ENCODE data around the gene CBR1. TPM values are rescaled to one million over a fixed set of nuclear protein-coding genes. Genes with fewer than 3 reads are reported as not detected.
"Not testable (repeated sequence)": the region's sequence is repeated elsewhere in the genome, so short reads cannot be mapped to it uniquely, and the experiment has no call there.

CBR1 gene
- polyA plus RNA-seq, 3 donors, result 36.9 to 114 (median 100) TPM

DNA sequence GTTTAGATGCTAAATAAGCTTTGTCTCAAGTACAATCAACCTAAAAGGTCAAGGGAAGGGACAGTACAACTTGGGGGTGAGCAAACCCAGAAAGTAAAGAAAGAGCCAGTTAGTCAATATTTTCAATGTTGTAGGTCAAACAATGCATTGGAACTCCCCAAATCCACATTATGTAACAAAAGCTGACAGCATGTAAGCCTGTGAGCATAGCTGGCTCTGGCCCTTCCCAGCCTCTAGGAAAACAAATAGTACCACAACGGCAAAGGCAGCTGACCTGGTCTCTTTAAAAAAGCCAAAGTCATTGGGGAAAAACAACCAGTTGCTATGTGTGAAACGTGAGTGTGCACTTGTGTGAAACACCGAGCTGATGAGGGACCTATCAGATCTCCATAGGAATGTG, 3.4 kb downstream of the CBR1 start:
- Histone ChIP-seq H3K4me2 (replicated peaks; ENCODE audit: extremely low read depth, low read length, poor library complexity, severe bottlenecking) (no peak overlapping the region), H3K79me2 (ENCODE audit: insufficient read depth, low read length) (peaks cover 14% of the 10 kb centered on the region), H3K9ac (ENCODE audit: insufficient read depth, low read length, poor library complexity, severe bottlenecking) (no peak overlapping the region), H4K20me1 (ENCODE audit: insufficient read depth, low read length) (peaks cover 3% of the 10 kb centered on the region), H3K4me1 (ENCODE audit: control insufficient read depth in 1 of 2, insufficient read depth in 2 of 2, low read length in 2 of 2) (peaks cover 34 to 45% of the 10 kb centered on the region in 2 donors), H3K27ac (ENCODE audit: low read depth in 1 of 2, low read length in 2 of 2) (no peak overlapping the region), H3K36me3 (replicated peaks in 1 of 2; ENCODE audit: control insufficient read depth in 1 of 2, insufficient read depth in 2 of 2, low read length in 2 of 2) (peaks cover 16 to 37% of the 10 kb centered on the region in 2 donors), H3K27me3 (ENCODE audit: control insufficient read depth in 2 of 2, insufficient read depth in 2 of 2, low read length in 2 of 2) (no peaks in the 10 kb centered on the region), H3K4me3 (replicated peaks in 1 of 3; ENCODE audit: low read depth in 2 of 3, low read length in 3 of 3) (no peak overlapping the region), H2AFZ (ENCODE audit: insufficient read depth, low read depth, low read length, poor library complexity, severe bottlenecking) (no peak overlapping the region), H3K9me3 (replicated peaks in 1 of 2; ENCODE audit: control insufficient read depth in 1 of 2, insufficient read depth in 1 of 2, low read length in 2 of 2) (peaks cover 9 to 10% of the 10 kb centered on the region in 2 donors)
- H3K4me3 Mint-ChIP-seq, result no peak overlapping the region
- peaks cover 0 to 3% (median 2%) of the 10 kb centered on the region in 3 donors for H3K27me3 Mint-ChIP-seq (ENCODE audit: low read depth in 3 of 3)
- WGBS (ENCODE audit: insufficient coverage), result 57% methylated on average over 2 of the region's 3 CpGs
- peaks cover 54% of the 10 kb centered on the region for H3K4me1 Mint-ChIP-seq
- no peak for DNase-seq
- H3K9me3 Mint-ChIP-seq, result peaks cover 5 to 14% (median 11%) of the 10 kb centered on the region in 7 donors
- intact Hi-C loops (cut with micrococcal nuclease), result loop anchor here in 1 of 2 donors (5.0 kb wide), 1 partner anchor 249 kb away; the partner anchor contains the start of gene MORC3
- no peak for TF ChIP-seq CTCF (IDR thresholded peaks at IDR 0.05)
- H3K27ac Mint-ChIP-seq, result no peak overlapping the region
- peaks cover 30 to 39% of the 10 kb centered on the region in 2 donors for H3K36me3 Mint-ChIP-seq

DNA sequence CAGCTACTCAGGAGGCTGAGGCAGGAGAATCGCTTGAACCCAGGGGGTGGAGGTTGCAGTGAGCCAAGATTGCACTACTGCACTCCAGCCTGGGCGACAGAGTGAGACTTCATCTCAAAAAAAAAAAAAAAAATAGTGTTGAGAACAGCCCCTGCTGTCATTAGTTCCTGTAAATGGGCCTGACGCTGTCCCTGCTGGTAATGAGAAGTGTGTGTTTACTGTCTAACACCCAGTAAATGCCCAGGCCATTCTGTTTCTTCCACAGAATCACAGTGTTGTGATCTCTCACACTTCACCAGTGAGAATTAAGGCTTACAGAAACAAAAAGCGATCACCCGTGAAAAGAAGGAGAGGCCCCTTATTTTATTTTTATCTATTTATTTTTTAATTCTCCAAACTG, 4.1 kb downstream of the CBR1 start:
- intact Hi-C loops (cut with micrococcal nuclease), result loop anchor here in 1 of 2 donors (5.0 kb wide), 1 partner anchor 248 kb away; the partner anchor contains the start of gene MORC3
- peak overlapping the region in 1 of 7 donors; percentile 7 for H3K27ac Mint-ChIP-seq

More for the DNA sequence above, 4.1 kb downstream of the CBR1 start:
- H4K20me1 ChIP-seq (ENCODE audit: insufficient read depth, low read length); H3K27ac ChIP-seq (ENCODE audit: low read depth in 1 of 2, low read length in 2 of 2); H3K9me3 ChIP-seq (replicated peaks in 1 of 2; ENCODE audit: control insufficient read depth in 1 of 2, insufficient read depth in 1 of 2, low read length in 2 of 2); H2AFZ ChIP-seq (ENCODE audit: insufficient read depth, low read depth, low read length, poor library complexity, severe bottlenecking); DNase-seq; H3K9ac ChIP-seq (ENCODE audit: insufficient read depth, low read length, poor library complexity, severe bottlenecking); H3K4me3 ChIP-seq (replicated peaks in 1 of 3; ENCODE audit: low read depth in 2 of 3, low read length in 3 of 3); H3K4me3 Mint-ChIP-seq; H3K27me3 Mint-ChIP-seq (ENCODE audit: low read depth in 3 of 3); H3K4me2 ChIP-seq (replicated peaks; ENCODE audit: extremely low read depth, low read length, poor library complexity, severe bottlenecking); H3K27me3 ChIP-seq (ENCODE audit: control insufficient read depth in 2 of 2, insufficient read depth in 2 of 2, low read length in 2 of 2): not testable (repeated sequence)
- Histone ChIP-seq H3K79me2 (ENCODE audit: insufficient read depth, low read length) (peaks cover 14% of the 10 kb centered on the region), H3K36me3 (replicated peaks in 1 of 2; ENCODE audit: control insufficient read depth in 1 of 2, insufficient read depth in 2 of 2, low read length in 2 of 2) (peaks cover 16 to 37% of the 10 kb centered on the region in 2 donors), H3K4me1 (ENCODE audit: control insufficient read depth in 1 of 2, insufficient read depth in 2 of 2, low read length in 2 of 2) (peaks cover 41 to 52% of the 10 kb centered on the region in 2 donors)
- Mint-ChIP-seq H3K9me3 (peaks cover 2 to 10% (median 7%) of the 10 kb centered on the region in 7 donors), H3K4me1 (peaks cover 62% of the 10 kb centered on the region), H3K36me3 (peaks cover 28 to 37% of the 10 kb centered on the region in 2 donors)
- WGBS (ENCODE audit: insufficient coverage), result no CpG with 5 or more reads among the region's 5 CpGs
